ENCODE results near the gene CLEC16A.

- TF ChIP-seq CTCF (IDR thresholded peaks at IDR 0.05) (no peak), POLR2AphosphoS5 (IDR thresholded peaks at IDR 0.05) (no peak), POLR2A (IDR thresholded peaks at IDR 0.05) (no peak)
Observed at GRCh38 chr16:11004351-11004750, 60.0 kb downstream of the CLEC16A start.

Measured in breast epithelium (tissue), 3 donors.